BLaER1 (cell line): Measurements from ENCODE around the gene FGF19.

ENCODE experiments used
- H3K27ac ChIP-seq: shearing (Covaris generic); formaldehyde crosslinking; 2 replicates; pipeline ENCODE4 v1.8.1; 2022
- H3K27me3 ChIP-seq: shearing (Covaris generic); formaldehyde crosslinking; 2 replicates; pipeline ENCODE4 v1.8.1; 2022
- H3K36me3 ChIP-seq: shearing (Covaris generic); formaldehyde crosslinking; 2 replicates; pipeline ENCODE4 v1.8.1; 2022
- H3K4me1 ChIP-seq: shearing (Covaris generic); formaldehyde crosslinking; 2 replicates; pipeline ENCODE4 v1.8.1; 2022
- H3K4me2 ChIP-seq: shearing (Covaris generic); formaldehyde crosslinking; 2 replicates; pipeline ENCODE4 v1.8.1; 2022
- H3K4me3 ChIP-seq: shearing (Covaris generic); formaldehyde crosslinking; 2 replicates; pipeline ENCODE4 v1.8.1; 2022
- H3K9ac ChIP-seq: shearing (Covaris generic); formaldehyde crosslinking; 2 replicates; pipeline ENCODE4 v1.8.1; 2022
- H3K9me3 ChIP-seq: shearing (Covaris generic); formaldehyde crosslinking; 2 replicates; pipeline ENCODE4 v1.8.1; 2022
- H4K20me1 ChIP-seq: shearing (Covaris generic); formaldehyde crosslinking; 2 replicates; pipeline ENCODE4 v1.8.1; 2022
- Cebpa-rat ChIP-seq: shearing (Covaris generic); IDR thresholded peaks from 2 replicates; pipeline ENCODE4 v1.8.1; 2022

FGF19 gene

DNA sequence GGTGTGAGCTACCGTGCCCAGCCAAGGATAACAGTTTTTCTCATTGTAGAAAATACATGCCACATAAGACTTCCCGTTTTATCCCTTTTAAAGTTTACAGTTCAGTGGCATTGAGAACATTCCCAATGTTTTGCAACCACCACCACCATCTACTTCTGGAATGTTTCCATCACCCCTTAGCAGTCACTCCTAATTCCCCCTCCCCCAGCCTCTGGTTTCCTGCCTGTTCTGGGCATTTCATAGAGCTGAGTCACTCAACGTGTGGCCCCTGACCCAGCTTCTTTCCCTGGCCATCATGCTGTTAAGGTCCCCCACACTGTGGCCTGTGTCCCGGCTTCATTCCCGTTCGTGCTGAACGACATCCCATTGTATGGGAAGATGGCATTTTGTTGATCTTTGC lies 40.6 kb upstream of the FGF19 start:
- H3K9me3 ChIP-seq = no peaks in the 10 kb centered on the region
- no peak overlapping the region for H3K9ac ChIP-seq
- no peaks in the 10 kb centered on the region for H4K20me1 ChIP-seq
- no peaks in the 10 kb centered on the region for H3K36me3 ChIP-seq
- no peaks in the 10 kb centered on the region for H3K4me1 ChIP-seq
- no peak overlapping the region for H3K4me3 ChIP-seq
- H3K4me2 ChIP-seq = no peak overlapping the region
- no peak overlapping the region for H3K27ac ChIP-seq
- no peaks in the 10 kb centered on the region for H3K27me3 ChIP-seq
- no peak for TF ChIP-seq Cebpa-rat

DNA sequence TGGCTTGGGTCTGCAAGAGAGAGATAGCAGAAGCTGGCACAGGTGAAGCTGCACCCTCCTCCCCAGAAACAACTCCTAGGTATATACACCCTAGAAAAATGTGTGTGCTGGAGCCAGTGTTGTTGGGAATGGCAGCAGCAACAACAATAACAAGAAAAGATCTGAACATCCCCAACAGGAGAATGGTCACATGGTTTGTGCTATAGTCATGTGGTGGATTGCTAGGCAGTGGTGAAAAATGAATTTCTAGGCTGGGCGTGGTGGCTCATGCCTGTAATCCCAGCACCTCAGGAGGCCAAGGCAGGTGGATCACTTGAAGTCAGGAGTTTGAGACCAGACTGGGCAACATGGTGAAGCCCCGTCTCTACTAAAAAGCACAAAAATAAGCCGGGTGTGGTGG lies 31.0 kb upstream of the FGF19 start:
- Histone ChIP-seq H3K4me3 (no peak overlapping the region), H3K36me3 (no peaks in the 10 kb centered on the region), H4K20me1 (no peaks in the 10 kb centered on the region), H3K27ac (no peak overlapping the region), H3K9ac (no peak overlapping the region), H3K27me3 (no peaks in the 10 kb centered on the region), H3K9me3 (peaks cover 28% of the 10 kb centered on the region), H3K4me1 (no peaks in the 10 kb centered on the region), H3K4me2 (no peak overlapping the region)
- TF ChIP-seq Cebpa-rat = no peak

DNA sequence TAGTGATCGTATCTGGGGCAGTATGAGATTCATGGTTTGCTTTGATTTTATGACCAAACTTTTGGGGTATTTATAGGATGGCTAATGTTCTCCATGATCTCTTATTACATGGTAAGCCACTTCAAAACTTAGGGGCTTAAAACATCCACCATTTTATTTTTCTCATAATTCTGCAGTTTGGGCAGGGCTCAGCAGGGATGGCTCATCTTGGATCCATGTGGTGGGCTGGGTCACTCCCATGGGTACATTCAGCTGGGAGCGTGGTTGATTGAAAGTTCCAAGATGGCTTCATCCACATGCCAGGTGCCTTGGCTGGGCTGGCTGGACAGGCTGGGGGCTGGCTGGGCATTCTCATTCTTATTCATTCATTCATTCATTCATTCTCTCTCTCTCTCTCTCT lies 30.5 kb upstream of the FGF19 start:
- no peaks in the 10 kb centered on the region for H3K36me3 ChIP-seq
- no peak for TF ChIP-seq Cebpa-rat
- H4K20me1 ChIP-seq = no peaks in the 10 kb centered on the region
- H3K27me3 ChIP-seq = no peaks in the 10 kb centered on the region
- no peak overlapping the region for H3K4me3 ChIP-seq
- peaks cover 28% of the 10 kb centered on the region for H3K9me3 ChIP-seq
- no peak overlapping the region for H3K27ac ChIP-seq
- H3K9ac ChIP-seq = no peak overlapping the region
- H3K4me2 ChIP-seq = no peak overlapping the region
- no peaks in the 10 kb centered on the region for H3K4me1 ChIP-seq

DNA sequence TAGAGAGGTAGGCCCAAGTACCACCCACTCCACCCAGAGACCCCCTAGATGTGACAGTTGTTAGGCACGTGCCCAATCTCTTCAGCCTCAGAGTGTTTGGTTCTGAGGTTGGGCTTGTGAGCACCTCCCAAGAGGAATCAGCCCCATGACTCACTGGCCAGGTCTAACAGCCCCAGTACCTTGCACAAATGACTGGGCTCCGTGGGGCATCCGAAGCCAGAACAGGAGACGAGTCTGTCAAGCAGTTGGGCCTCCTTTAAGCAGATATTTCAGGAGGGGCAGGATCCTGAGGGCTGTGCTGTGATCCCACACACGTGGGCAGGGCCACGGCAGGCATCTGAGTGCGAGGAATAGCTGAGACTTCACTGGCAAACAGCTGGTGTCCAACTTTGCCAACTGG lies 29.1 kb upstream of the FGF19 start:
- no peaks in the 10 kb centered on the region for H4K20me1 ChIP-seq
- peaks cover 15% of the 10 kb centered on the region for H3K9me3 ChIP-seq
- no peaks in the 10 kb centered on the region for H3K36me3 ChIP-seq
- no peak overlapping the region for H3K4me3 ChIP-seq
- no peaks in the 10 kb centered on the region for H3K4me1 ChIP-seq
- H3K4me2 ChIP-seq = no peak overlapping the region
- H3K27me3 ChIP-seq = no peaks in the 10 kb centered on the region
- H3K27ac ChIP-seq = no peak overlapping the region
- no peak overlapping the region for H3K9ac ChIP-seq
- TF ChIP-seq Cebpa-rat = no peak

DNA sequence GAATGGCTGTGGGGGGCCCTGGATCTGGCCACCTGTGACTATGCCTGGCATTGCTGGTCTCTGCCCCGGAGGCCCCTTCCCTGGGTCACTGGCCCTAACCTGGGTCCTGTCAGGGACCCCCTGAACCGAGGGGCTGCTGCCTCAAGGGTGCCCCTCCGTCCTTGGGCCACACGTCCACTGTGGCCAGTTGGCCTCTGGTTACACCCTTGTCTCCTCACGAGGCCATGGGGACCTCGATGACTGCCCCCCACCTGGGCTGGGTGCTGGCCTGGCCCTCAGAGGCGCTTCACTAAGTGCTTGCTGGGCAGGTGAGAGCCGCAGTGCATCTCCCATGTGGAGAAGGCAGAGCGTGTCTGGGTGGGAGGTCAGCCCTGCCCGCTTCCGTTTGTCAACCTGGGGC lies 27.3 kb upstream of the FGF19 start:
- Histone ChIP-seq H3K27ac (no peak overlapping the region), H3K9ac (no peak overlapping the region), H3K4me1 (no peaks in the 10 kb centered on the region), H4K20me1 (no peaks in the 10 kb centered on the region), H3K27me3 (peaks cover 9% of the 10 kb centered on the region), H3K9me3 (peaks cover 15% of the 10 kb centered on the region), H3K36me3 (no peaks in the 10 kb centered on the region), H3K4me3 (no peak overlapping the region), H3K4me2 (no peak overlapping the region)
- TF ChIP-seq Cebpa-rat = no peak

DNA sequence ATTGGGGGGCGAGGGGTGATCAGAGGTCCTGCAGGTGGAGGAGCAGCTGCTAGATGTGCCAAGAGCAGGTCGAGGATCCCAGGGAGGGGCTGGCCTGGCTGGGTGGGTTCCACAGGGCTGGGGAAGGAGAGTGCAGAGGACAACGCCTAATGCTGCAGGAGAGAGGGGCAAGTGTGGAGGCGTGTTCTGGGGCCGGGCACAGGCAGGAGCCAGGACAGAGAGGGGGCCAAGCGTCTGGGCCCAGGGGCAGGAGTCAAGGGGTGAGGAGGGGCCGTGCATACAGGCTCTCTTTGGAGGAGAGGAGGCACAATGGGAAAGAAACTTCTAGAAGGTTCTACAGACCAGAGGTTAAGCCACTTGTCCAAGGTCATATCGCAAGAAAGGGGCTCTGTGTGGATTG lies 26.7 kb upstream of the FGF19 start:
- Histone ChIP-seq H3K36me3 (no peaks in the 10 kb centered on the region), H3K4me1 (no peaks in the 10 kb centered on the region), H3K9me3 (peaks cover 15% of the 10 kb centered on the region)

DNA sequence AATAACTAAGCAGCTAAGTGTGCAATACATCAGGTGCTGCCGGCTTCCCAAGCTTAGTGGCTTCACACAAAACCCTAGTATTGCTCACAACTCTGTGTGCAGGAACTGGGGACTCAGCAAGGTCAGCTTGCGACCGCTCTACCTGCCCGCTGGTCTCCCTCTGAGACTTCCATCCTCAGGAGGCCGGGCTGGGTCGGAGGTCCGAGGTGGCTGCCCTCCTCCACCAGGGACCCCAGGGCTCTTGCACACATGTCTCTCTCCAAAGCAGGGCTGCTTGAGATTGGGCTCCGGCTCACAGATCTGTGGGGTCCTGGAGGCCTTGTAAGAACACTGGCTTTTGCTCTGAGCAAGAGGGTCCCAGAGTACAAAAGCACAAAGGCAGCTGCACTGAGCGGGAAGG lies 25.4 kb upstream of the FGF19 start:
- Histone ChIP-seq H3K9me3 (peaks cover 6% of the 10 kb centered on the region), H3K27ac (no peak overlapping the region), H3K4me1 (no peaks in the 10 kb centered on the region), H3K4me3 (no peak overlapping the region), H3K4me2 (no peak overlapping the region), H3K27me3 (peaks cover 12% of the 10 kb centered on the region), H3K9ac (no peak overlapping the region), H3K36me3 (no peaks in the 10 kb centered on the region), H4K20me1 (no peaks in the 10 kb centered on the region)
- TF ChIP-seq Cebpa-rat = no peak

More for the DNA sequence above, 26.7 kb upstream of the FGF19 start:
- no peak overlapping the region for H3K27ac ChIP-seq
- no peak for TF ChIP-seq Cebpa-rat
- no peak overlapping the region for H3K9ac ChIP-seq
- H3K4me2 ChIP-seq = no peak overlapping the region
- no peaks in the 10 kb centered on the region for H4K20me1 ChIP-seq
- H3K27me3 ChIP-seq = peaks cover 12% of the 10 kb centered on the region
- H3K4me3 ChIP-seq = no peak overlapping the region

DNA sequence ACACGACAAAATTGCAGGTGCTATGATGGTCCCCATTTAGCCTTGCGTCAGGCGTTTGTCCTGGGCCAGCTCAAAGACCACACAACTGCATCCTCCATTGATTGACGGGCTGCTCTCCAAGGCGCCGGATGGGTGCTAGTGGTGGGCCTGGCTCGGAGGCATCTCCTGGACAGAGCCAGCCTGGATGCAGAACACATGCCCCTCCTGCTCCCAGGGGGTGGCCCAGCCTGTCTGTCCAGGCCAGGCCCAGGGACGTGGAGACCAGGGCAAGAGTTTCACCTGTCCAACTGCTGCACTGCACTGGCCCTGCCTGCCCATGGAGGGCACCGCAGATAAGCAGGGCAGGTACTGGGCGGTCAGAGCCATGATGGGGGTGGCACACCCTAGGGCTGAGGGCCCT lies 23.4 kb upstream of the FGF19 start:
- H3K27ac ChIP-seq = no peak overlapping the region
- no peak overlapping the region for H3K4me3 ChIP-seq
- no peak for TF ChIP-seq Cebpa-rat
- no peaks in the 10 kb centered on the region for H4K20me1 ChIP-seq
- H3K9me3 ChIP-seq = no peaks in the 10 kb centered on the region
- H3K4me2 ChIP-seq = no peak overlapping the region
- H3K36me3 ChIP-seq = no peaks in the 10 kb centered on the region
- H3K4me1 ChIP-seq = no peaks in the 10 kb centered on the region
- H3K9ac ChIP-seq = no peak overlapping the region
- H3K27me3 ChIP-seq = peaks cover 15% of the 10 kb centered on the region

DNA sequence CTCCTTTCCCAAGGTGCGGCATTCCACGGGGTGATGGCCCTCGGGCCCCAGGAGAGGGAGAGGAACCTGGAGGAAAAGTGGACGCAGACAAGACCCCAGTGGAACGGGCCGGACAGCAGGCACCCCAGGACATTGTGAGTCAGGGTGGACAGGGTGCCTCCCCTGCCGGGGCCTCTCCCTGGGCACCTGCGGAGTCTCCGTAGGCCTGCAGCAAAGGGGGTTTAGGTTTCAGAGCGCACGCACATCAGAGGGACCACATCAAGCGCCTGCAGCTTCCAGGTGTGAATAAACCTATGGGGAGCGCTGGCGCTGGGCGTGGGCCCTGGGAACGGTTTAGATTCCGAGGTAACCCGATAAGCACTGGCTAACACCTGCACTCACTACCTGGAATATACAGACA lies 22.7 kb upstream of the FGF19 start:
- H3K4me3 ChIP-seq = no peak overlapping the region
- no peak for TF ChIP-seq Cebpa-rat
- peaks cover 5% of the 10 kb centered on the region; the same call in 1 of the 2 replicates for H4K20me1 ChIP-seq
- no peak overlapping the region for H3K9ac ChIP-seq
- H3K4me2 ChIP-seq = no peak overlapping the region
- no peak overlapping the region for H3K27ac ChIP-seq
- H3K9me3 ChIP-seq = no peaks in the 10 kb centered on the region
- H3K4me1 ChIP-seq = peaks cover 3% of the 10 kb centered on the region
- peaks cover 23% of the 10 kb centered on the region for H3K27me3 ChIP-seq
- H3K36me3 ChIP-seq = no peaks in the 10 kb centered on the region

DNA sequence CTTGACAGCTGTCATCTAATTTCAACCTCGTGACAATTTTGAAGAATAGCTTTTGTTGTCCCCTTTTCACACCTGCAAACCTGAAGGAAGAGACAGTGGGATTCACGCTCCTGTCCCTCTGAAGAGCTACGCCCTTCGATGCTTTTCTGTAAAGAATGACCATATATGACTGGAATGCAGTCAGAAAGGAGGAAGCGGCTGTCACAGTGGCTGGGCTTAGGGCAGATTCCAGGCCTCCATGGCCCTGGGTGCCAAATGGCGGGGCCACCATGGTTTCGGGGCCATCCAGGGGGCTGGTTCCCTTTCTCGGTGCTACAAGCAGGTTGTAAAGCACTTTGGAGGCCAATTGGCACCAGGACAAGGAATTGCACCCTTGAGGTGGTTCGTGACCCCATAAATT lies 22.2 kb upstream of the FGF19 start:
- H3K4me1 ChIP-seq = peaks cover 8% of the 10 kb centered on the region
- H3K4me2 ChIP-seq = no peak overlapping the region
- peaks cover 27% of the 10 kb centered on the region for H3K27me3 ChIP-seq

DNA sequence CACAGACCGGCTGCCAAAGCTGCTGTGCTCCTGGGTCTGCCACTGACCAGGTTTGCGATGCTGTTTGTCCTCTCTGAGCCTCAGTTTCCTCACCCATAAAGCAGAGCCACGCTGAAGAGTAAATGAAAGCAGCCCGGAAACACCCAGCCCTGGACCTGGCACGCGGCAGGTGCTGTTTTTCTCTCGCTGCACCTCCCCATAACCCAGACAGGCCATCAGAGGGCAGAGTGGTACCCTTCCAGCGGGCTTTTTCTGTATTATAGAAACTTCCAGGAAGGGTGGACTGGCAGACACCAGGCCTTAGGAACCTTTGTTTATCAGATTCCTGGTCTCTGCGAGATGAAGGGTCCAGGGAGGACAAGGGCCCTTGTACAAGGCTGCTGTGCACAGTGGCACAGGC lies 17.9 kb upstream of the FGF19 start:
- no peak for TF ChIP-seq Cebpa-rat
- Histone ChIP-seq H3K4me3 (no peak overlapping the region), H3K9ac (no peak overlapping the region), H3K36me3 (no peaks in the 10 kb centered on the region), H3K4me1 (peaks cover 44% of the 10 kb centered on the region), H3K27me3 (peaks cover 46% of the 10 kb centered on the region), H3K4me2 (peak overlapping the region; percentile 70; the same call in 1 of the 2 replicates), H4K20me1 (peaks cover 33% of the 10 kb centered on the region), H3K27ac (no peak overlapping the region), H3K9me3 (no peaks in the 10 kb centered on the region)

More for the DNA sequence above, 22.2 kb upstream of the FGF19 start:
- H3K9me3 ChIP-seq = no peaks in the 10 kb centered on the region
- TF ChIP-seq Cebpa-rat = no peak
- H3K27ac ChIP-seq = no peak overlapping the region
- H4K20me1 ChIP-seq = peaks cover 9% of the 10 kb centered on the region; the same call in 1 of the 2 replicates
- H3K9ac ChIP-seq = no peak overlapping the region
- H3K36me3 ChIP-seq = no peaks in the 10 kb centered on the region
- no peak overlapping the region for H3K4me3 ChIP-seq
